GM19372 (cell line): ENCODE measurements around the gene ADH1B.
"Not testable (repeated sequence)": the region's sequence is repeated elsewhere in the genome, so short reads cannot be mapped to it uniquely, and the experiment has no call there.

ENCODE experiments used
- ATAC-seq: cut with Tn5 transposase; IDR thresholded peaks from one replicate; pipeline ENCODE4 v1.9.1; 2021; ENCODE audit warnings: mild to moderate bottlenecking, low read depth, moderate library complexity; ENCODE audit not compliant: unreplicated experiment

The ADH1B gene

DNA sequence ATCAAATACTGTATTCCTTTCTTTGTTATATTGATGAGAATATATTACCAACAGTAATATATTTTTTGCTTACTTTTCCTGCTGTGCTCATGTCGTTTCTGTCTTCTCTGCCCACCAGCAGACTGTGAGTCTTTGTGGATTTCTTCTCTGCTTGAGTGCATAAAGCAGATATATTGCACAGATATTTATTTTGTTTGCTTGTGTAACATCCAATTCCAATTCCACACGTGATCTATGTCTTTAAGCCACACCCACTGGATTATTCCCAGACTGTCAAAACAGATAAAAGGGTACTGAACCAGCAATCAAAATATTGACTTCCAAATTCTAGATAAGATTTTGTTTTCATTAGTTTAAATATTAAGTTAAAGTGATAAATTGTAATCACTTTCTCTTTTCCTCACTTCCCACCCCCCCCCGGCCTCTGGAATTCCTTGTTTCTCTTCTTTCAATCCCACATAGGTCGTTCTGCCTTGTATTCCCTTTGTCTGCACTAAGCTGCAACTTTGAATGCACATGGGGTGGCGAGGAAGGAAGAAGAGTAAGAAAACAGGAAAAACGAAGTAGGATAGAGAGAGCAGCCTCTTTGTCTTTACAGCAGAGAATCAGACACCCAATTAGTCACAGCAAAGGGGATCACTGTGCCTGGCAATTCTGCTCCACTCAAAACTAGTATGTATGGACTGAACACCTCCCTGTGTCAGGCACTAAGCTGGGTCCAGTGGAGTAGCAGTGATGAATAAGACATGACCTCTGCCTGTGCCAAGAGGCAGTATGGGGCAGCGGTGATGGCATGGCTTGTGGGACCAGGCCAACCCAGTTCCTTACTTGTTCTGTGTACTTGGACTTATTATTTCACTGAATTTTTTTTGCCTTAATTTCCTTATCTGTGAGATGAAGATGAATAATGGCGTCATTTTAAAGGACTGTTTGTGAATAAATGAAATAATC lies at the start of gene ADH1B:
ADH1B (minus strand) TSS at position 161 of the 951 bp plus-strand sequence; CDS start at position 91, 70 bp downstream.
- ATAC-seq = no peak

DNA sequence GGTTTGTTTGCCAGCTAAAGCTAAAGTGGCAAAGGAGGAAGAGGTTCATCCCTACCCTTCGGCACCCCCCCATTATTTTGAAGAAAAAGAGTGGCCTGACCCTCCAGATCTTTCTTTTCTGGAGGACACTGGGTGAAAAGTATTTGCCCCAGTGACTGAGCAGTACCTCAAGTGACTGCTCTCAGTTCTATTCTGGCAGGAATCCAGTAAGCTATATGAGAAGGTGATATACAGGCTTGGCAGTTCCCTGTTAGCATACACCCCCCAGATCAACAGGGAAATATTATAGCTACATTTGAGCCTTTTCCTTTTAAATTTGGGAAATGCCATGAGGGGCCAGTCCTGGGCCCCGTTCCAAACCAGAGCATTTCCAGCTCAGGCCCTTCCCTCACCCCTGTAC lies 46.6 kb upstream of the ADH1B start:
- not testable (repeated sequence) for ATAC-seq

DNA sequence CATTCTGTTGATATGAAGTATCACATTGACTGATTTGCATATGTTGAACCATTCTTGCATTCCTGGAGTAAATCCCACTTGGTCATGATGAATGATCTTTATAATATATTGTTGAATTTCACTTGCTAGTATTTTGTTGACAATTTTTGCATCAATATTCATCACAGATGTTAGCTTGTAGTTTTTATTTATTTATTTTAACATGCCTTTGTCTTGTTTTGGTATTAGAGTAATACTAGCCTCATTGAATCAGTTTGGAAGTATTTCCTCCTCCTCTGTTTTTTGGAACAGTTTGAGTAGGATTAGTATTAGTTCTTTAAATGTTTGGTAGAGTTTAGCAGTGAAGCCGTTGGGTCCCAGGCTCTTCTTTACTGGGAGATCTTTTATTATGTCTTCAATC lies 45.3 kb upstream of the ADH1B start:
- no peak for ATAC-seq

GRCh38 chr4:99362768-99363167 lies 41.6 kb upstream of the ADH1B start:
- no peak for ATAC-seq

DNA sequence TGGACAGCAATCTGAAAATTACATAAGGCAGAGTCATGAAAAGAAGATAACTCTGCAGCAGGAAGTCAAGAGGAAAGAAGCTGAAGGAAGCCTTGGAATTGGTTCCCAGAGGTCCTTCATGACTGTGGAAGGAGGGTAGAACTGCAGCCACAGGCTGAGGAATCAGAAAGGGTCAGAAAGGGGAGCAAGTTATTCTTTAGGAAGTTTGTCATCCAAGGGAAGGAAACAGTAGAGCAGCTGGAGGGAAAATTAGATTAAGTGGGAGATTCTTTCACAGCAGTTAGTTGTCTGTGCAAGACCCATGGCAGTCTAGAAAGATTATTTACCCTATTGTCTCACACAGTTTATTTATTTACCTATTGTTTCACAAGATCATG lies 40.7 kb upstream of the ADH1B start:
- ATAC-seq = no peak

DNA sequence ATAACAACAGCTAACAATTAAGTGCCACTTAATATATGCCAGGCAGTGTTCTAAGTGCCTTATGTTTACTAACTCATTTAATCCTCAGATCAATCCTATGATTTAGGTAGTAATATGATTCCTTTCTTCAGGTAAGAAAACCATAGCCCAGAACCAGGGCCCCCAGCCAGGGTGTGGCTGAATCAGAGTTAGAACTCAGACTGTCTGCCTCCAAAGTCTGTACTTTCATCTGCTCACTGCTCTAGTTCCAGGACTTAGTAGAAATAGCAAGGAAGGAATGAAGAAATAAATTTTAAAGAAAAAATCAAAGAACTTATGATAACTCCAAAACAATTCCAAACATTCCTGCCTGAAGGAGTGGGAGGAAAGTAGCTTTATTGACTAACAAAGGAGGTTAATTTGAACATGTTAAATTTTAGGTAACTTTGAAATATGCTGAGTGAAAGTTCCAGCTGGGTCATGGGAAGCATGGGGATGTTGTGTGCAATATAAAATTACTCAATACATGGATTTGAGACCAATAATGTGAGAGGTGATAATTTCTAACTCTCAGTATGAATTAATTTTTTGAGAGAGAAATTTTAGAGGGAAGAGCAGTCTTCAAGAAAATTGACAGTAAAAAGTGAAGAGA lies 40.2 kb upstream of the ADH1B start:
- no peak for ATAC-seq

GRCh38 chr4:99359480-99360204 lies 38.4 kb upstream of the ADH1B start:
- ATAC-seq = no peak

GRCh38 chr4:99357948-99358347 lies 36.7 kb upstream of the ADH1B start:
- no peak for ATAC-seq

DNA sequence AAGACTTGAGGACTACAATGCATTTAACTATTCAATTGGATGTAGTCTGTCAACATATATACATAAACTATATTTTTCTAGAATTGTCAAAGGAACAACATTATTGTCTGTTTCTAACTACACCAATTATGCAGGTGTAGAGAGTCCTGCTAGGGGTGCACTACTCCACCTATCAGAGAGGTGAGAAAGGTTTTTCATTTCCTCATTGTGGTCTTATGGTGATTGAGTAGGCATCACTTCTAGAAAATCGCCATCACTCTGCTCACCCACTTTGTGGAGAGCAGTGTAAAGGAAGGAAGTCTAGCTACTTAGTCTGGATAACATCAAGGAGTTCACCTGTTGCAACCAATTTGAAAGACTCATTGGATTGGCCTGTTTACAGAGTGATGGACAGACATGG lies 35.8 kb upstream of the ADH1B start:
- no peak for ATAC-seq

GRCh38 chr4:99356149-99356548 lies 34.9 kb upstream of the ADH1B start:
- not testable (repeated sequence) for ATAC-seq

DNA sequence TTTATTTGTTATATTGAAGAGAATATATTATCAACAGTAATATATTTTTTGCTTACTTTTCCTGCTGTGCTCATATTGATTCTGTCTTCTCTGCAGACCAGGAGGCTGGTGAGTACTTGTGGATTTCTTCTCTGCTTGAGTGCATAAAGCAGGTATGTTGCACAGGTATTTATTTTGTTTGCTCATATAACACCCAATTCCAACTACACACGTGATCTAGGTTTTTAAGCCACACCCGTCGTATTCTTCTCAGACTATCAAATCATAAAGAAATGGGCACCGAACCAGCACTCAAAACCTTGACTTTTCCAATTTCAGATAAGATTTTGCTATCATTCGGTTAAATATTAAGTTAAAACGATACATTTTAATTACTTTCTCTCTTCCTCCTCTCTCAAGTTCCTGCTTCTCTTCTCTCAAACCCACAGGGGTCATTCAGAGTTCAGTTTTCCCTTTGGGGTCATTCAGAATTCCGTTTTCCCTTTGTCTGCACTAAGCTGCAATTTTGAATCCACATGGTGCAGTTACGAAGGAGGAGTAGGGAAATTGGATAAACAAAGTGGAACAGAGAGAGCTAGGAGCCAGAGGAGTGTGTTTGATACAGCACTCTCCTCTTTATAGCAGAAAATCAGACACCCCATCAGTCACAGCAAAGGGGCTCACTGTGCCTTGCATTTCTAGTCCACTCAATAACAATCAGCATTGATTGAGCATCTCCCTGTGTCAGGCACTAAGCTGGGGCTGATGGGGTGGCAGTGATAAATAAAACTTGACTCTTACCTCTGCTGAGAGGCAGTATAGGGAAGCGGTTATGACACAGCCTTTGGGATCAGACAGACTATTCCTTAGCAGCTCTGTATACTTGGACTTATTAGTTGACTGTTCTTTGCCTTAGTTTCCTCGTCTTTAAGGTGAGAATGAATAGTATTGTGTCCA lies 31.7 kb upstream of the ADH1B start, which contains the start of gene ADH1C:
ADH1C (minus strand) TSS at position 145 of the 936 bp plus-strand sequence; CDS start at position 74, 71 bp downstream.
- ATAC-seq = no peak

- ATAC-seq = no peak
Measured at GRCh38 chr4:99351487-99351886, 30.3 kb upstream of the ADH1B start.

DNA sequence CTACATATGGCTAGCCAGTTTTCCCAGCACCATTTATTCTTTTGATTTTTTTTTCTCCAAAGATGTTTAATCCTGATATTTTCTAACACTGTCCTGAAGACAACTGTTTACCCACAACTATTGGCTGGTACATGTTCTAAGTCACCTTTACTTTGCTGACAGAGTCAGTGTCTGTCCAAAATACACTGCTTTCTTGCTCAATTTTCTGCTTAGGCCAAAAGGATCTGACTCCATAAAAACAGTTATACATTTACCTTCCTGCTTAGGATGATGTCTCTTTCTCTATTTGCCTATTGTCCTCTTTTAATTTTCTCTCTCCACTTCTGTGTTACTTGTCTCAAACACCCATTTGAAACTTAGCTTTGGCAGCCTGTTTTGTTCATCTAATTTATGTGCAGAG lies 28.1 kb upstream of the ADH1B start:
- ATAC-seq = no peak

- not testable (repeated sequence) for ATAC-seq
Measured at GRCh38 chr4:99342624-99343023, 21.4 kb upstream of the ADH1B start.

DNA sequence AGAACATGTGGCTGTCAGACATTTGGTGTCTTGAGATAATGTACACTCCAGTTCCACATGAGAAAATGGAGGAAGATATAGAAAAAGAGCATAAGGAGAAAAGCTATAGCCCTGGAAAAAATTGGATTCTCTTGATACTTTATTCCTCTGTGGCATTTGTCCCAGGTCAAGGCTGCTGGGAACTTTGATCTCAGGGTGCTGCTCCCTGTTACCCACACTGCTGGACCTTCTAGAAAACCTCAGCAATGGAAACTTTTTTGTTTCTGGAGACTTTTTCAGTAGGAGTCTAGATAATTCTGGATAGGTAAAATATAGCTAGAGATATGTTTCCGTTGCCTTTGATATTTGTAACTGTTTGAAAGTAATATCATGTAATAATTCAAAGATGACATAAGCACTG lies 20.2 kb upstream of the ADH1B start:
- no peak for ATAC-seq

GRCh38 chr4:99339172-99339571 lies 18.0 kb upstream of the ADH1B start:
- no peak for ATAC-seq

- no peak for ATAC-seq
Measured at GRCh38 chr4:99336553-99336952, 15.4 kb upstream of the ADH1B start.

DNA sequence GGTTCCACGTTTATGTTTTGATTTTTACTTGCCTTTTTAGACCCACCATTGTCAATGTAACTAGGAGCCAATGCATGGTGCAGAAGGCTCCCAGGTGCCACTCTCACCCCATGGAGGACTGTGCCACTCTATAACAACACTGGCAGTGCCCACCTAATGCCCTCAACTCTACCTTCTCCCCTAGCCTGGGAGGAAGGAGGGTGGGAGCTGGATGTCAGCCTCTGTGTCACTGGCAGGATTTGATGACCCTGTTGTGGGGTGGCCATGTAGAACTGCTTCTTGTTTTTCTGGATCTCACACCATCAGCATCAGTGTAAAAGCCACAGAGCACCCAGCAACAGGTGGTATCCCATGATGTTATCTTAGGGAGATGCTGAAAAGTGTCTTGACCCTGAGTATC lies 13.7 kb upstream of the ADH1B start:
- no peak for ATAC-seq

- no peak for ATAC-seq
Measured at GRCh38 chr4:99330648-99331047, 9.4 kb upstream of the ADH1B start.

- no peak for ATAC-seq
Measured at GRCh38 chr4:99329876-99330275, 8.7 kb upstream of the ADH1B start.
